ENCODE results near the gene NAMPT.
"Not testable (repeated sequence)": the region's sequence is repeated elsewhere in the genome, so short reads cannot be mapped to it uniquely, and the experiment has no call there.

NAMPT gene

GRCh38 chr7:106305732-106306131 is 20.9 kb upstream of the NAMPT start:
- DNase-seq (ENCODE audit: low read depth in 2 of 2, low spot score in 1 of 2): no peak

- no peak for DNase-seq (ENCODE audit: low read depth in 2 of 2, low spot score in 1 of 2)
Measured at GRCh38 chr7:106304568-106304967, 19.8 kb upstream of the NAMPT start.

- not testable (repeated sequence) for DNase-seq (ENCODE audit: low read depth in 2 of 2, low spot score in 1 of 2)
Measured at GRCh38 chr7:106298631-106299030, 13.8 kb upstream of the NAMPT start.

- DNase-seq (ENCODE audit: low read depth in 2 of 2, low spot score in 1 of 2): not testable (repeated sequence)
Measured at GRCh38 chr7:106298155-106298554, 13.4 kb upstream of the NAMPT start.

- no peak for DNase-seq (ENCODE audit: low read depth in 2 of 2, low spot score in 1 of 2)
Measured at GRCh38 chr7:106294334-106294733, 9.6 kb upstream of the NAMPT start.

- DNase-seq (ENCODE audit: low read depth in 2 of 2, low spot score in 1 of 2): no peak
Measured at GRCh38 chr7:106291247-106291646, 6.5 kb upstream of the NAMPT start.

GRCh38 chr7:106290319-106290718 is 5.5 kb upstream of the NAMPT start:
- no peak for DNase-seq (ENCODE audit: low read depth in 2 of 2, low spot score in 1 of 2)

- no peak for DNase-seq (ENCODE audit: low read depth in 2 of 2, low spot score in 1 of 2)
Measured at GRCh38 chr7:106289848-106290247, 5.1 kb upstream of the NAMPT start.

- no peak for DNase-seq (ENCODE audit: low read depth in 2 of 2, low spot score in 1 of 2)
Measured at GRCh38 chr7:106288263-106288662, 3.5 kb upstream of the NAMPT start.

- DNase-seq (ENCODE audit: low read depth in 2 of 2, low spot score in 1 of 2): no peak
Measured at GRCh38 chr7:106287786-106288185, 3.0 kb upstream of the NAMPT start.

- no peak for DNase-seq (ENCODE audit: low read depth in 2 of 2, low spot score in 1 of 2)
Measured at GRCh38 chr7:106285855-106286492, 1.2 kb upstream of the NAMPT start.

GRCh38 chr7:106285051-106285854 is 470 bp upstream of the NAMPT start:
- DNase-seq (ENCODE audit: low read depth in 2 of 2, low spot score in 1 of 2): peak; percentile 93 to 96

- DNase-seq (ENCODE audit: low read depth in 2 of 2, low spot score in 1 of 2): peak; percentile 1 to 21
Measured at GRCh38 chr7:106283831-106284713, 711 bp downstream of the NAMPT start.

- DNase-seq (ENCODE audit: low read depth in 2 of 2, low spot score in 1 of 2): no peak
Measured at GRCh38 chr7:106283501-106283830, 1.3 kb downstream of the NAMPT start.

- no peak for DNase-seq (ENCODE audit: low read depth in 2 of 2, low spot score in 1 of 2)
Measured at GRCh38 chr7:106282852-106283251, 1.9 kb downstream of the NAMPT start.

GRCh38 chr7:106282390-106282789 is 2.4 kb downstream of the NAMPT start:
- DNase-seq (ENCODE audit: low read depth in 2 of 2, low spot score in 1 of 2): no peak

- DNase-seq (ENCODE audit: low read depth in 2 of 2, low spot score in 1 of 2): no peak
Measured at GRCh38 chr7:106281585-106282318, 3.0 kb downstream of the NAMPT start.

GRCh38 chr7:106281127-106281526 is 3.7 kb downstream of the NAMPT start:
- no peak for DNase-seq (ENCODE audit: low read depth in 2 of 2, low spot score in 1 of 2)

GRCh38 chr7:106279425-106280197 is 5.2 kb downstream of the NAMPT start:
- DNase-seq (ENCODE audit: low read depth in 2 of 2, low spot score in 1 of 2): no peak

GRCh38 chr7:106278695-106279094 is 6.1 kb downstream of the NAMPT start:
- no peak for DNase-seq (ENCODE audit: low read depth in 2 of 2, low spot score in 1 of 2)

Data from stimulated activated CD8-positive, alpha-beta memory T cell treated with anti-CD3 and anti-CD28 coated beads, Interleukin-4, amount 100 ng/mL, for 1 hour (primary cell).